Stimulated activated CD4-positive, alpha-beta T cell treated with anti-CD3 and anti-CD28 coated beads, Interleukin-1b, Interleukin-23, amount 100 ng/mL, for 24 hours (primary cell): ENCODE results near the gene SPAG16.
A peak's percentile ranks its signal among the peaks of the same experiment; 100 is the strongest.

Experiments used
- DNase-seq, 4 experiments: peaks; one replicate each; pipeline ENCODE4 v3.0.0-alpha.2; 2020; ENCODE audit warnings: low read depth in 4 of 4, low spot score in 1 of 4

SPAG16 gene

DNA sequence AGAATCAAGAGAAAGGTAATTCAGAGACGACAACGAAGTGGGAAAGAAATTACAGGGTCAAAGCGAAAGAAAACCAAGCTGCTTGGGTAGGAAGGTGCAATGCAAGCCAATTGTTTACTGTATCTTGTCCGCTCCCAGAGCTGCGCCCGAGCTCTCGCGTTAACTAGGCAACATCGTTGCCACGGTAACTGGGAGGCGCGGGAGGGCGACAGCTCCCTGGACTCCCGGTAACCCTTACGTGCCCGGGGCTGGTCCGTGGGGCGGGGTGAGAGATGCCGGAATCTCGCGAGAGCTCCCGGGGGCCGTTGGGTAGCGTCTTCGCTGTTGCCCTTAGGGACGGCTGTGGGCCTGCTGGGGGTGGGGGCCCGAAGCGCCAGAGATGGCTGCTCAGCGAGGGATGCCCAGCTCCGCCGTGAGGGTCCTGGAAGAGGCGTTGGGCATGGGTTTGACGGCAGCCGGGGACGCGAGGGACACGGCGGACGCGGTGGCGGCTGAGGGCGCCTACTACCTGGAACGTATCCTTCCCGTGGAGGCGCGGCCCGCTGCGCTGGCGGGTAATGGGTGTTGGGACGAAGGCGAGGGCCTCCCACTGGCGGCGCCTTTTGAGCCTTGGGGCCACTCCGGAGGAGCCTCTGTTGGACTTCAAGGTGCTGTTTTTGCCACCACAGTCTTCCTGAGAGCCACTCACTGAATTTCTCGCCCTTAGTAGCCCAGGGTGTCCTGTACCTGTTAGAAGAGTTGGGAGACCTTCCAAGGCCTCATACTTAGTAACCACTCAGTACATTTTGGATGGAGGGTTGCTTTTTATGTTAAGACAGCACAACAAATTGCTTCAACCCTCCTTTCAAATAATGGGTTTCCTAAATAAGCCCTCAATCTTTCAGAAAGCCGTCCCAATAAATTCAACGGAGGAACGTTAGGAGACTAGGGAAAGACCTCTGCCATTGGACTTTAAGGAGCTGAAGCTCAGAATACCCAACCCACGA lies at the start of gene SPAG16:
TSS of gene SPAG16 (plus strand) at position 360 of the 986 bp plus-strand sequence.
- peak; percentile 90 to 97 (median 93) for DNase-seq

- DNase-seq: no peak
These were observed 49.6 kb upstream of the SPAG16 start for GRCh38 chr2:213234641-213235040.

- DNase-seq: no peak
These were observed 48.5 kb upstream of the SPAG16 start for GRCh38 chr2:213235741-213236140.

DNA sequence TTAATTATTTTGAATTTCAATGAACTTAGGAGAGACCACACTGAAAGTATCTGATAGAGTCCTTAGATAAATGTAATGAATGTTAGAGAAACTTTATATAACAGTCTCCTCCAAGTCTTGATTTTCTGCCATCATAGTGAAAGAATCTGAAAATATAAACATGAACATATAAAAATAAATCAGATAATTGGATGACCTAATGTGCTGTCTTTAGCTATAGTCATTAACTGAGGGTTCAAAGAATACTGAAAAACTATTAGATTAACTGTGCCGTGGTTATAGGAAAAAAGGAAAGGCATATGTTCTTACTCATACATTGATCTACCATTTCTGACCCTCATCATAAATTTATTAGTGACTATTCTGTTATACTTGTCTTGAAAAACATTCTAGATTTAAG lies 47.0 kb upstream of the SPAG16 start:
- DNase-seq: no peak

GRCh38 chr2:213237787-213238186 lies 46.5 kb upstream of the SPAG16 start:
- no peak for DNase-seq

DNA sequence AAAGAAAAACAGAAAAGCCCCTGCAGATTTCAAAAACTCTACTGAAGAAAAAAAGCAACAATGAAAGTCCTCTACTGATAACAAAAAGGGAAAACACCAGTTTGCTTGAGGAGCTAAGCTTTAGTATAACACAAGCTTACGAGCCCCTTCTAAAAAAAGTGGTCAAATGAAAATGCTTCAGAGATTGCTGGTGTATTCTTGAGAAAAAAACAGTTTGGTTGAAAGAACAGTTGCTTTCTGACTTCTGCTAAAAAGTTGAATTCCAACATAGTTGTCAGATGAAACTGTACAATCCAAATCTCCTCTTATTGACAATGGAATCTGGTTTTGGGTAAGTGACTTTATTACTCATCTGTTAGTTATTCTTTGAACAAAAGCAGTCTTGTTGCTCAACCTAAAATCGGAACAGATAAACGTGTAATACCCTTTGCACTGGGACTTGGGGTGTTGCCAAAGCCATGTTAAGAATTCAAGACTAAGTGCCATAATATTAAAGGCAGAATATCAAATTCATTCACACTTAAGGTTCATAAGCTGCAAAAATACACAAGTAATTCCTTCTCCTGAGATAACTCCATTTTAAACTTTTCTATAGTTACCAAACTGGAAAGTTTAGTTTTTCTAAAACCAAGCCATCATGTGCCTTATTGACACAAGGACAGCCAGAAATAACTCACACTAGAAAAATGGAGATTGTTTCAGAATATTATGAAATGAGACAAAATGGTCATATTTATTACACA lies 45.3 kb upstream of the SPAG16 start:
- DNase-seq: no peak

DNA sequence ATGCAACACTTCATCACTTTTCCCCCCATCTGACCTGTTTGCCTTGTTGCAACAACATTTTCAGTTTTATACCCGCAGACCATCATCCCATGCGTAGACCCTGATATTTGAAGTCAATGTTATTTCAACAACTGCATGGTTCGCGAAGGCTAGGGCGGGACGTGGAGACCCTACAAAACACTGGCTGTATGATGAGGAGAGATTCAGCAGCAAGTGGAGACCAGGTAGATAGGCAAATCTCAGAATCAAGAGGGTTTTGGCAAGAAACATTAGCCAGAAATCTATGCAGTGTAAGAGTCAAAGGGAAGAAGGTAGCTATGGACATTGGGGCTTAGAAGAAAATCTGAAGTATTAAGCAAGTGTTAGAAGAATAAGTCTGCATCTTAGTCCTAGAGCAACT lies 42.4 kb upstream of the SPAG16 start:
- DNase-seq: no peak

DNA sequence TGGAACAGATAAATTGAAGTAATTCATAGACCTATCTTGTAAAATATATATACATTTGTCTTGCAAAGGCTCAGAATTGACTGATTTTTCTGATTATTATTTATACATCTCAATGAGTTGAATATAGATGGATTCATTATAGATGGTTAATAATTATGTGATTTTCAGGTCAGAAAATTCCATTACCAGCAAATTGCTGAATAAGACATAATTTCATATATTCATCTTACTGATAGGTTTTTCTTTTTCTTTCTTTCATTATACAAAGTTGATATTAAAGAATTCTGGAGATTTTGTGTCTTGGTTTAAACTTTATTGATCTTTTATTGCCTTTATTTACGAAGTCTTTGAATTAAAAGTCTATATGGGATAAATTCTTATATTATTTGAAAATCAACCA lies 41.6 kb upstream of the SPAG16 start:
- DNase-seq: no peak

GRCh38 chr2:213243189-213244044 lies 40.8 kb upstream of the SPAG16 start:
- no peak for DNase-seq

DNA sequence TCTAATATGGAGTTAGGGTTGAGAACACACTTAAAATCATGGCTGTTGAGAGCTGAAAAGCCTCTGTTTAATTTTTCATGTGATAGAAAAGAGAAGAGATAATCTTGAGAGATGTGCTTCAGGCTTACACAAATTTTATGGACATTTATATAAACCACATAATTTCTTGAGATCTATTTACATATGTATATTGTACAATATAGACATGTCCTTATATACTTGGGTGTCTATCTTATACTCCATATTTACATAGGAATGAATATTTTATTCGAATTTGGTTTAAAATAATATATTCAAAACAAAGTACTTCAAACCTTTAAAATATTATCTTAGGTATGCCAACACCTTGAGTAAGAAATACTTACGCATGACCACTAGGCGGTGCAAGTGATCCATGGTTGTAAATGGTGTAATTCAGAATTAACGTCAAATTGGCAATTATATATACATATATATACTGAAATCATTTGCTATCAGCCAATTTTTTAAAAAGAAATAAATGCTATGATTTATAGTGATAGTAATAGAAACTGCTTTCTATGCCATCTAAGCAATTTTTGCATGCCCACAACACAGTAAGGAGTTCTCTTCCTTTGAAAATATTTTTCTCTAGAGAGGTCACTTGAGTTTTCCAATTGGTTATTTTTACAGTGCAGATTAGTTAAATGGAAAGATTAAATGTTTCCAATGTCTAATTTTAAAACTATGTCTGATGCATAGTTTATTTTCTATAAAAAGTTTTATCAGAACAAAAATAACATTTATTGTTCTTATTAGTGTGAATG lies 37.6 kb upstream of the SPAG16 start:
- DNase-seq: peak in 3 of 4 experiments; percentile 32 to 48 (median 37)

DNA sequence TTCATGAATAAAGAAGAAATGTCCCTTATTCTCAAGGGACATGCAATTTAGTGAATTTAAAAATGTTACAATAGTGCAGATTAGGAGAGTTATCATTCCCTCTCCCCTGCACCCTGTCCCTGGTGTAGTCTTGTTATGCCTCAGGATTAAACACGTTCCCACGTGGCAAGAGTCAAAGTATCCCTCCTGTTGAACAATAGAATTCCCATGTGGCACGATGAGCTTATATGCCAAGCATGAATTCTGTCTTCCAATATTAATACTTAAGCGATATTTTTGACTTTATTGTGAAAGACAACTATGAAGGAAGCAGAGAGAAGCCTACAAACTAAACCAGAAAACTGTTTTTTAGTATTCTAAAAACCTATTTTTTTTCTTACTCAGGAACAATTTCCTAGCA lies 36.7 kb upstream of the SPAG16 start:
- no peak for DNase-seq

DNA sequence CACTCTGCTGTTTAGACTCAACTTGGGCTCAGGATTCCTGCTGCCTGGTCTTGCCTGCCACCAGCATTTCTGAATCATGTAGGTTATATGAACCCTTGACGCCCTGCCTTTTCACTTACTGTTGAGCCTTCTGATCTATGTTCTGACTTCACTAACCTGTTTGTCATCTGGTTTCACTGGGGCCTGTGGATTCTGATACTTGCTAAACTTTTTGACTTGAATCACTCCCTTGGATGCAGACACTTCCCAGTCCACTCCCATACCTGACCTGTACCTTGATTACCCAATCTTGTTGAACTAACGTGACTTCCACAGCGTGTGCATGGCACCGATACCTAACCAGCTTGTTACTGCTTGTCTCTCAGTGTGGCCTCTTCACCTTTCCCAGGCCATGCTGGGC lies 35.6 kb upstream of the SPAG16 start:
- no peak for DNase-seq

DNA sequence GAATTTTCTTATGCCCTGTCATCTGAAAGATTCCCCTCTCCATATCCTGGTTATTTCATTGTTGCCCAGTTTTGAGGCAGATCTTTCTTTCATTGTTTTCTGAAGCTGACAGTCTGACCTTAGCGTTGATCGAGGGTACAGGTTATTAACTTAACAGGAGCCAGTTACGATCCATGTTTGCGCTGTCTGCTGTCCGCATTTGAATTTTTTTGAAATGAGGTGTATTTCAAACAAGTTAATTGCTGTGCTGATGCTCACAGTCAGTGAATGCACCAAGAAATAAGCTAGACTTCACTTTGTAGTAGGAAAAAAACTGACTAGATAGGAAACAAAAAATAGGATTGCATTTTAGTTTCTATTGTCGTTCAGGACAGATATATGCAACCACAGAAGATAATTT lies 34.8 kb upstream of the SPAG16 start:
- no peak for DNase-seq

GRCh38 chr2:213251618-213252017 lies 32.6 kb upstream of the SPAG16 start:
- DNase-seq: no peak

GRCh38 chr2:213252206-213252605 lies 32.1 kb upstream of the SPAG16 start:
- no peak for DNase-seq

GRCh38 chr2:213253162-213253561 lies 31.1 kb upstream of the SPAG16 start:
- DNase-seq: no peak

DNA sequence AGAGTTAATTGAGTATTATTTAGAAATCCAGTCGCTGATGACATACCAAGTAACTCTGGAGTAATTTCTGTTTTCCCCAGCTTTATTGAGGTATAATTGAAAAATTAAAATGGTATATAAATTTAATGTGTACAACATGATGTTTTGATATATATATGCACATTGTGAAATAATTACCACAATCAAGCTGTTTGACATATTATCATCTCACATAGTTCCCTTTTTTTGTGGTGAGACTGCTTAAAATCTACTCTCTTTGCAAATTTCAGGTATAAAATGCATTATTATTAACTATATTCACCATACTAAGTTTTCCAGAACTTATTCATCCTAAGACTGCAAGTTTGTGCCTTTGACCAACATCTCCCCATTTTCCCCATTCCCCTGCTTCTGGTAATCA lies 25.0 kb upstream of the SPAG16 start:
- DNase-seq: no peak

- DNase-seq: no peak
These were observed 23.0 kb upstream of the SPAG16 start for GRCh38 chr2:213261237-213261636.

DNA sequence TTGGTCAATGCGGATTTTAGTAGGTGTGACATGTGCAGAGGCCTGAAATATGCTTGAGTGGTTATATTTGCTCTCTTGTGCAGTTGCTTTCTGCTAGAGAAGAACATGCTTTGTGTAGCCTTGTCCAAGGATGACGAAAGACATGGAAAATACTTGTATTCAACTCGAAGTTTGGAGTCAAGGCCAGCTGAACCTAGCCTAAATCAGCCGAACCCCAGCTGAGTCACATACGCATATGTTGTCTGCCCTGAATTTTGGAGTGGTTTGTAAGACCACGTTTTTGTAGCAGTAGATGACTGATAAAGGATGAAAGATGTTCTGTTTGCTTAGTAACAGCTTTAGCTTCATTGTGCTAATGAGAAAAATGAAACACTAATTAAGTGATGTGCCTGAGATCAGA lies 22.5 kb upstream of the SPAG16 start:
- no peak for DNase-seq

- DNase-seq: no peak
These were observed 18.6 kb upstream of the SPAG16 start for GRCh38 chr2:213265679-213266078.
